ENCODE results near the gene IL25. TPM values are rescaled to one million over a fixed set of nuclear protein-coding genes. Genes with fewer than 3 reads are reported as not detected.

Gene IL25
- total RNA-seq, 1 donor from 2014 or later: not detected

DNA sequence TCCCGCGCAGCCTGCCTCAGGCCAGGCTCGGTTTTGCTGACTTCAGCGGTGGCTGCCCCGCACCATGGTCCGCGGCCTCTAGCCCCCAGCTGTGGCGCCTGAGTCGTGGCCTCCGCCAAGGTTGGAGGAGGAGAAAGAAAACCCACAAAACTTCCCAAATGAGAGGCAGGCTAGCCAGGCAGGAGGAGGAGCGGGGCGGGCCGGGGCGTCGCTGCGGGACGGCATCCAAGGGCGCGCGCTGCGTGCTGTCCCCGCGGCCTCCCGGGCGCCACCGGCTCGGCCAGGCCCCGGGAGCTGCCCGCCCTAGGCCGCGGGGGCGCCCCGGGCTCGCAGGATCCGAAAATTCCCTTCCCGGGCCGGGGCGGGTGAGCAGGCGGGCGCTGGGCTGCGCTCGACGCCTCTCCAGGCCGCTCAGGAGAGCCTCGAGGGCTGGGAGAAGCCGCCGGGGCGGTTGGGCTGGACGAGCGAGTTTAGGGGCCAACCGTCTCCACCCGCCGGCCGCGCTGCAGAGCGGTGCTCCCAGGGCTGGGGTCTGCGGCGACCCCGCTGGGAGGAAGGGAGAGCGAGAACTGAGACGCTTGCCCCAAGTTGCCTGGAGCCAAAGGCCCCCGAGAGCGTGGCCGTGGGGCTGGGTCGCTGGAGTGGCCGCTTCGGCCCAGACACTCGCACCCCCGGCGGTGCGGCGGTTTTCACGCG, 7.4 kb upstream of the IL25 start, which contains the start of gene EFS:
Gene EFS, minus strand, starts transcription at position 137 of the 696 bp plus-strand sequence. CDS start 147 bp downstream, outside the sequence.
- H3K9me3 Mint-ChIP-seq: no peaks in the 10 kb centered on the region
- TF ChIP-seq, protein P1, sequence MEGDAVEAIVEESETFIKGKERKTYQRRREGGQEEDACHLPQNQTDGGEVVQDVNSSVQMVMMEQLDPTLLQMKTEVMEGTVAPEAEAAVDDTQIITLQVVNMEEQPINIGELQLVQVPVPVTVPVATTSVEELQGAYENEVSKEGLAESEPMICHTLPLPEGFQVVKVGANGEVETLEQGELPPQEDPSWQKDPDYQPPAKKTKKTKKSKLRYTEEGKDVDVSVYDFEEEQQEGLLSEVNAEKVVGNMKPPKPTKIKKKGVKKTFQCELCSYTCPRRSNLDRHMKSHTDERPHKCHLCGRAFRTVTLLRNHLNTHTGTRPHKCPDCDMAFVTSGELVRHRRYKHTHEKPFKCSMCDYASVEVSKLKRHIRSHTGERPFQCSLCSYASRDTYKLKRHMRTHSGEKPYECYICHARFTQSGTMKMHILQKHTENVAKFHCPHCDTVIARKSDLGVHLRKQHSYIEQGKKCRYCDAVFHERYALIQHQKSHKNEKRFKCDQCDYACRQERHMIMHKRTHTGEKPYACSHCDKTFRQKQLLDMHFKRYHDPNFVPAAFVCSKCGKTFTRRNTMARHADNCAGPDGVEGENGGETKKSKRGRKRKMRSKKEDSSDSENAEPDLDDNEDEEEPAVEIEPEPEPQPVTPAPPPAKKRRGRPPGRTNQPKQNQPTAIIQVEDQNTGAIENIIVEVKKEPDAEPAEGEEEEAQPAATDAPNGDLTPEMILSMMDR (conservative IDR thresholded peaks at IDR 0.05): no peak
- peaks cover 10% of the 10 kb centered on the region for H3K36me3 Mint-ChIP-seq (ENCODE audit: low read depth)
- peak; percentile 30 for DNase-seq (ENCODE audit: low read depth, low spot score)
- peak within 1 kb of the TSS; percentile 100 for H3K27ac Mint-ChIP-seq (ENCODE audit: unreplicated experiment)
- H3K4me3 Mint-ChIP-seq: peak within 1 kb of the TSS; percentile 94
- peaks cover 2% of the 10 kb centered on the region for H3K27me3 Mint-ChIP-seq (ENCODE audit: low read depth)
- H3K4me1 Mint-ChIP-seq: peaks cover 46% of the 10 kb centered on the region

DNA sequence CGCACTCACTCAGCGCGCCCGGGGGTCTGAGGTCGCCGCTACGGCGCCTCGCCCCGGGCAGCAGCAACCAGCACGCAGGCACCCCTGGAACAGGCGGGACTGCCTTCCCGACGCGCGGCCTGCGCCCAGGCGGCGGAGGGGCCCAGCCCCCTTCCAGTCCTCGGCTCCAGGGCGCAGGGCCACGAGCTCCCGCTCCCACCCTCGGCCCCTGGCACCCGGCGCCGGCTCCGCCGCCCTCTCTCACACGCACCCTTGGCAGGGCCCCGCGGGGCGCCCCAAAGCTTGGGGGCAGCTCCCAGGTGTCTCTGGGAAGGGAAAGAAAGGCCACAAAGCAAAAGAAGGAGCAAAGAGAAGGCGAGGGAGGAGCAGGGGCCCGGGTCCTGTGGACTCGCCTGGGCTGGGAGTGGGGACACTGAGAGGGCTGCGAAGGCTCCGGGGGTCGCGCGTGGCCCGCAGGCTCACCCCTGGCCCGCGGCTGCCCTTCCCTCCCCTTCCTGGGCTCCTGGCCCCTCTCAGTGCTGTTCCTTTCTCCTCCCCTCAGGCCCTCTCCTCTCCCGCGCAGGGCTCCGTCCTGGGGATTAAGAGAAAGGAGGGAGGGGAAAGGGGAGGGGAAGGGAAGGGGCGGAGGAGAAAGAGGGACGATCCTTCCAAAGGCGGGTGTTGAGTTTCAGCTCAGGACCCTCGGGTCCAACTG, 6.7 kb upstream of the IL25 start:
- Mint-ChIP-seq H3K27me3 (ENCODE audit: low read depth) (peaks cover 2% of the 10 kb centered on the region), H3K36me3 (ENCODE audit: low read depth) (peaks cover 9% of the 10 kb centered on the region), H3K9me3 (no peaks in the 10 kb centered on the region), H3K4me1 (peaks cover 45% of the 10 kb centered on the region), H3K4me3 (peak overlapping the region; percentile 85), H3K27ac (ENCODE audit: unreplicated experiment) (peak overlapping the region; percentile 35)
- DNase-seq (ENCODE audit: low read depth, low spot score): peak; percentile 22
- TF ChIP-seq, protein P1 (conservative IDR thresholded peaks at IDR 0.05): no peak

GRCh38 chr14:23366426-23366921, 6.1 kb upstream of the IL25 start:
- Mint-ChIP-seq H3K36me3 (ENCODE audit: low read depth) (peaks cover 6% of the 10 kb centered on the region), H3K4me3 (peak overlapping the region; percentile 85), H3K4me1 (peaks cover 39% of the 10 kb centered on the region), H3K9me3 (no peaks in the 10 kb centered on the region), H3K27me3 (ENCODE audit: low read depth) (peaks cover 2% of the 10 kb centered on the region), H3K27ac (ENCODE audit: unreplicated experiment) (peak overlapping the region; percentile 97)
- DNase-seq (ENCODE audit: low read depth, low spot score): peak; percentile 77
- TF ChIP-seq, protein P1 (conservative IDR thresholded peaks at IDR 0.05): no peak

DNA sequence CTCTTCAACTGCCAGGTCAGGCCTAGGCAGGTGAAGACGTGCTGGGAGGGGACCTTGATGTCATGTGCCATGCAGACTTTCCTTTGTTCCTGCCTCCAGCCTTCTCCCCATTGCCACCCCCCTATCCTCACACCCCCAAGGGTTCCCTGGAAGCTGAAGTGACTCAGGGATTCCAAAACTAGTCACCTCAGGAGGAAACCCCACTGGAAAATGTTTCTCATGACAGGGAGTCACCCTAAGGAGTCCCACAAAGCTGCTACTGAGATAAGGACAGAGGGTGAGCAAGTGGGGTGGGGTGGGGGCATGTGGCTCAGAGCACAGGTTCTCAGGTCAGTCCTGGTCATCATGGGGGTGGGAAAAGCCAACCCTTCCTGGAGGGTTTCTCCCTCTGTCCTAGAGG, 2.4 kb upstream of the IL25 start:
- no peak overlapping the region for H3K27ac Mint-ChIP-seq (ENCODE audit: unreplicated experiment)
- TF ChIP-seq, protein P1 (conservative IDR thresholded peaks at IDR 0.05): no peak
- no peaks in the 10 kb centered on the region for H3K9me3 Mint-ChIP-seq
- peaks cover 13% of the 10 kb centered on the region for H3K4me1 Mint-ChIP-seq
- no peak overlapping the region for H3K4me3 Mint-ChIP-seq
- no peak for DNase-seq (ENCODE audit: low read depth, low spot score)
- no peaks in the 10 kb centered on the region for H3K36me3 Mint-ChIP-seq (ENCODE audit: low read depth)
- no peaks in the 10 kb centered on the region for H3K27me3 Mint-ChIP-seq (ENCODE audit: low read depth)

GRCh38 chr14:23371865-23372264, 744 bp upstream of the IL25 start:
- no peak for DNase-seq (ENCODE audit: low read depth, low spot score)
- Mint-ChIP-seq H3K9me3 (no peaks in the 10 kb centered on the region), H3K4me1 (peaks cover 18% of the 10 kb centered on the region), H3K36me3 (ENCODE audit: low read depth) (no peaks in the 10 kb centered on the region), H3K4me3 (no peak overlapping the region), H3K27me3 (ENCODE audit: low read depth) (no peaks in the 10 kb centered on the region), H3K27ac (ENCODE audit: unreplicated experiment) (no peak overlapping the region)
- TF ChIP-seq, protein P1 (conservative IDR thresholded peaks at IDR 0.05): no peak
